ENCODE results near the gene PNMA6E.

PNMA6E gene

GRCh38 chrX:153406903-153407302 lies 5.8 kb upstream of the PNMA6E start:
- no peak for TF ChIP-seq CTCF (IDR thresholded peaks at IDR 0.05)

- TF ChIP-seq CTCF (IDR thresholded peaks at IDR 0.05), result no peak
These were observed 4.9 kb upstream of the PNMA6E start for GRCh38 chrX:153406011-153406410.

DNA sequence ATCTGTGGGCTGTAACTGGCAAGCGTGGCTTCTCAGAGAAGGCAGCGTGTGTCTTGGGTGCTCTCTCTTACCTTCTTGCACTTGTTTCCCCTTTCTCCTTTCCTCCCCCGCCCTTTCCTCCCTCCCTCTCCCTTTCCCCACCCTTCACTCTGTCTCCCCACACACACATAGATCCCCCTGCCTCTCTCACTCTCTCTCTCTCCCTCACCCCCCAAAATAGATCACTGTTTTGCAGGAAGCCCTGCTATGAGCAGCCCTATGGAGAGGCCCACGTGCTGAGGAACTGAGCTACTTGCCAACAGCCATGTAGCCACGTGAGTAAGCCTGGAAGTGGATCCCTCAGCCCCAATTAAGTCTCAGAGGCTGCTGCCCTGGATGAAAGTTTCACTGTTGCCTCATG lies 4.3 kb upstream of the PNMA6E start:
- no peak for TF ChIP-seq CTCF (IDR thresholded peaks at IDR 0.05)

- peak; percentile 68 for TF ChIP-seq CTCF (IDR thresholded peaks at IDR 0.05)
These were observed 711 bp downstream of the PNMA6E start for GRCh38 chrX:153400146-153401132.

- TF ChIP-seq CTCF (IDR thresholded peaks at IDR 0.05), result no peak
These were observed 2.7 kb downstream of the PNMA6E start for GRCh38 chrX:153398275-153398960.

DNA sequence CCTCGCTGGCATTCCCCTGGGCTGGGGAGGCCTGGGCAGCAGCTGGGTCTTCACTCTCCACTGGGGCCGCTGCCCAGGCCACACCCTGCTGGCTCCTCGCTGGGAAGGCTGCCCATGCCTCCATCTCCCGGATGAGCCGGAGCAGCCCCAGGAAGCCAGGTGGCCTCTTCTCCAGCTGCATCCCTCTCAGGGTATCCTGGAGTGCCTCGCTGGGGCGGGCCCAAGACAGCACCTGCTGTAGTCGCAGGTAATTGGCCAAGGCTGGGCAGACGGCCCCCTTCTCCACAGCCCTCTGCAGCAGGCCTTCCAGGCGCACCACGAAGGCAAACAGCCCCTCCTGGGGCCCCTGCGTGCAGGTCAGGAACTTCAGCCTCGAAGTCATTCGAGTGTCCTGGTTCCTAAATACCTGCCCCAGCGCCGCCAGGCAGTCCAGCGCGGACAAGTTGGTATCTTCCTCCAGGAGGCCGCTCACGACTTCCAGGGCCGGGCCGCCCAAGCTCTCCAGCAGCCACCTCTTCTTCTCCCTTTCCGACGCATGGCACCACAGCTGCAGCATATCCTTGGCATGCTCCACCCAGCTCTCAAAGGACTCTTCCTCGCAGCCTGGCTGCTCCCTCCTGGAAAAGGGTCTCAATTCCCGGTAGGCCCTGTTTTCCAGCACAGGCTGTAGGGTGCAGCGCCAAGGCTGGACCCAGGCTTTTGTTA lies 3.7 kb downstream of the PNMA6E start:
- TF ChIP-seq CTCF (IDR thresholded peaks at IDR 0.05), result no peak

Measured in LNCAP (cell line).